NCI-H82 treated with DMSO at 0.1 percent for 48 hours (cell line): ENCODE measurements around the gene RARRES1.

Source experiments
- DNase-seq: peaks from one replicate; lab custom pipeline; 2025; ENCODE audit not compliant: unreplicated experiment; lab: John Stamatoyannopoulos, UW

RARRES1 gene

DNA sequence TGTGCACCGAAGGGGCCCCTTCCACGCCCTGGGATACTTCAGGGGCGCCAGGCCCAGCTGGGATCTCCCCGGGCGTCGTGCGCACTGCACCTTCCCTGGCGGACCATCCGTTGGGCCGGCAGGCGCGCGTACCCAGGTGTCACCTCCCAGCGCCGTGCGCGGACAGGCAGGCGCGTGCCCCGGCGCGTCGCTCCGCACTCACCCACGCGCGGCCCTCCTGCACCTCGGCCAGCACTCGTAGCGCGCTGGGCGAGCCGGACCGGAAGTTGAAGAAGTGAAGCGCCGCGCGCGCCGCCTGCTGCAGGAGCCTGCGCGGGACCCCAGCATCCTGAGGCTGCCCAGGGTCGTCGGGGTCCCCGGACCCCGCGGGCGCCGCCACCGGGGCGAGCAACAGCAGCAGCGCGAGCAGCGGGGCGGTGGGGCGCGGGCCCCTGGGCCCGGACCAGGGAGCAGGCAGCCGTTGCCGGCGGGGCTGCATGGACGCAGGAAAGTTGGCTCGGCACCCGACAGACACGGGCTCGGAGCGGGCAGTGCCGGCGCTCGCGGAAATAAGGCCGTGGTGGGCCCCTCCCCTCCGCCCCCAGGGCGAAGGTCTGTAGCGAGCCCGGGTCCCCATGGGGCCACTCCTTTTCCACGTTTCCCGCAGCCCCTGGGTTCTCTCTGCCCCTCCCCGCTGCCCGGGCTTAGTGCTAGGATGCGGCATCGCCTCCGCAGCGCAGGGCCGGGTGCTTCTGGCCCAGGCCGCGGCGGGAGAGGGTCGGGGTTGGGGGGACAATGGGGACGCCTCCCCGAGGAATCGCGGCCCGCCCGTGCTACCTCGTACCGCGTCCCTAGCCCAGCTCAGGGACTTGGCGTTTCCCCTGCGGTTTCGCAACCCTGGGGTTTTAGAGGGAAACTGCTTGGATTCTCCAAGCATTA is at the start of gene RARRES1:
TSS of gene RARRES1 (minus strand) at position 520 of the 918 bp plus-strand sequence. CDS start at position 478, 42 bp downstream.
- no peak for DNase-seq

DNA sequence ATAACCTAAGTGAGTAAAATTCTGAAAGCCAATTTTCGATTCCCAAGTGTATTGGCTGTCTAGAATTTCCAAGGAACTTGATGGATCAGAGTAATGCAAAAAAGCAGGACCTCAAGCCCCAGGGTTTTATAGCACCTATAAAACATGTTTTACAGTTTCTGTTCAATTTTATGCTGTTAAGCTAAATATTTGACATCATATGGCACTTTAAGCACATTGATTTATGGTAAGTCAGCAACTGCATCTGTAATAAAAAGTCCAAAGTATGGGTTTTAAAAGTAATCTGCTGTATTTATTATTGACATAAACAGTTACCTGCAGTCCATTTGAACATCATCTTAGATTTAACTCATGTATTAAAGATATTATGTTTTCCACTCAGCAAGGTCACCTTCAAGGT is 49.6 kb upstream of the RARRES1 start:
- DNase-seq, result no peak

- no peak for DNase-seq
Measured at GRCh38 chr3:158781191-158781590, 48.9 kb upstream of the RARRES1 start.

DNA sequence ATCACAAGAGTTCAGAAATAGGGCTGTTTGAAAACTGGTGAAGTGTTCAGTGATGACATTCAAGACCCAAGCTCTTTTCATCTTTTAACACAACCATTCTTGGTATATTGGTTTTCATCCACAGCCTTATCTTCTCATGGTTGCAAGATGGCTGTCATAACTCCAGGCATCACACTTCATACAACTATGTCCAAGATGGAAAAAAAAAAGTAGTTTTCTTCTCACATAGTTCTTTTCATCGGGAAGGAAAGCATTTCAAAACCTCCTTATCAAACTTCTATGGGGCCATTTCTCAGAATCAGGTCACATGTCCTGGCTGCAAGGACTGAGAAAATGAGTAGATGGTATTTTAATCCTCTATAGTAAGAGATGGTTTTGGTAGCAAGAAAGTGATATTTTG is 48.5 kb upstream of the RARRES1 start:
- DNase-seq, result no peak

- no peak for DNase-seq
Measured at GRCh38 chr3:158777161-158777873, 45.1 kb upstream of the RARRES1 start.

GRCh38 chr3:158776531-158776930 is 44.3 kb upstream of the RARRES1 start:
- no peak for DNase-seq

DNA sequence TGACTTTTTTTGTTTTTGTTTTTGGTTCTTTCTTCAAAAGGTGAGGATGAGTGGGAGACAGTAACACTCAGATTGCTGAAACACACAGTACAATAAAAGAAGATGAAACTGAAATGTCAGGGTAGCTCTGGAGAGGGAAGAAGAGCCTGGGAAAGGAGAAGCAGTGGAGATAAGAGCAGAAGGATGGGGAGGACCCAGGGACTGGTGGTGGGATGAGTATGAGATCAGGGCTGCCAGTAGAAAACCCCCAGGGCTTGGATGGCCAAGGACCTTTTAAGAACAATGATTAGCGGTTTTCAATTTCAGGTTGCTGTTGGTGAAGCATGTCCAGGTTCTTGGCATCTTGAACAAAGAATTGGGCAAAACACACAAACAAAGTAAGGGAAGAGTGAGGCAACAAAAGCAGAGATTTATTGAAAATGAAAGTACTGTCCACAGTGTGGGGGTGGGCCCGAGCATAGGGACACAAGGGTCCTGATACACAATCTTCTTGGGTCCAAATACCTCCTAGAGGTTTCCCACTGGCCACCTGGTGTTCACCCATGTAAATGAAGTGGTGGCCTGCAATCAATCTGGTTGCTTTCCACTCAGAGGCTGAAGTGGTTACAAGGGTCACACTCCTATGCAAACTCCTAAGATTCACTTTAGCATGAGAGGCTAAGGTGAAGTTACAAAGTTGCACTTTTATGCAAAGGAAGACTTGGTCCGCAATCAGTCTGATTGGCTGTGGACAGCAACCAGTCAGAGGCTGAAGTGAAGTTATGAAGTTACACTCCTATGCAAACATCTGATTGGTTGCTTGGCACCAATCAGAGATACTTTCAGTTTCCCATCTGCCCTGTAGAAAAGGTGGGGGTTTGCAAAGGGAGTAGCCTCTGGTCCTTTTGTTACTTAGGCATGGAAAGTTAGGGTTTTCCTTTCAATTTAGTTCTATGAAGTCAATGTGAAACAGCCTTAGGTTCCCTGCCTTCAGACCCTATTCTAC is 43.5 kb upstream of the RARRES1 start:
- no peak for DNase-seq

DNA sequence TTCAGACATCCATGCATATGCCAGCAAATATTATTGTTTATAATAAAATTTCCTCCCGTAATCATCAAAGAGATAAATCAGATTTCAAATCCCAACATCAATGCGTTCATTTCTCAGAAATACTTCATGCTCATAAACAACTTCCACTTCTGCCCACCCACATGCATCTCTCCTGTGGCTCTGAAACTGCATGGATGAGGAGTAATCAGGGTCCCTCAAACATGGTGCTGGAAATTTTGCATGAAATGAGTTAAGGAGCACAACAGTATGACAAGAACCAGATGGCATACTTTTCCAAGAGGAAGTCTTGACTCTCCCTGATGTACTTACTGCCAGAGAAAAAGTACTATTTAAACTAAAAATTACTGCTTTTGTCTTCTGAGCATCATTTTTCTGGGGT is 42.7 kb upstream of the RARRES1 start:
- DNase-seq, result no peak

GRCh38 chr3:158773845-158774830 is 41.9 kb upstream of the RARRES1 start:
- no peak for DNase-seq

DNA sequence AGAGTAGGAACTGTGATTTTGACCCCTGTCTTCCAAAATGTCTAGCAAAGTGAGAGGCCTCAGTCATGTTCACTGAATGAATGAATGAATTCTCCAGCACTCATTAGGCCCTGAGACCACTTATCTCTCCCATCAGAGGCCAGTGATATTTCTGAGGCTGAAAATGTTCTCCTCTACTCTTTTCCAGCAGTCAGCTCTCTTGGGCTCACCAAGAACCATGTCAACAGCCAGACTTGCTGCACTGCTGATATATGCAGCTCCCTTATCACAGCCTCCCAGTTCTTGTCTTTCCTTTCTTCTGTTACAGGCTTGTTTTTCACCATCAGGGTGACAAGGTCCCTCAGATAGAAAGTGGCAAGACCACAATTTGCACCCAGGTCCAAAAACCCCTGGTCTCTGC is 40.9 kb upstream of the RARRES1 start:
- no peak for DNase-seq

GRCh38 chr3:158771982-158772381 is 39.7 kb upstream of the RARRES1 start:
- no peak for DNase-seq

DNA sequence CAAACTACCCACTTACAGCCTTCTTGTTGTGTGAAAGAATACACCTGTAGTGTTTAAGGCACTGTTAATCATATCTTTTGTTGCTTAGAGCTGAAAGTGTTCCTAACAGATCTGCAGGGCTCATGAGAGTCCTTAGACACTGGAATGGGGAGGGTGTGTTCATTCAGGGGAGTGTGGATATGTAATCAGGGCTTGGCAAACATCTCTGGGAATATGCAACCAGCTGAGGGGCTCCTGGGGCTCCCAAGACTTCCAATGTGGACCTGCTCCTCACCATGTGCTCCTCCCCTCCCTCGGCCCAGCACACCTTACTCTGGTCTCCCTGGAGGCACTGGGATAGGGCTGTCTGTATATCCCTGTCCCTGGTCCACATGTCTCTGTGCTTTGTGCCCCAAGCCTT is 39.3 kb upstream of the RARRES1 start:
- DNase-seq, result no peak

- no peak for DNase-seq
Measured at GRCh38 chr3:158770741-158771350, 38.6 kb upstream of the RARRES1 start.

DNA sequence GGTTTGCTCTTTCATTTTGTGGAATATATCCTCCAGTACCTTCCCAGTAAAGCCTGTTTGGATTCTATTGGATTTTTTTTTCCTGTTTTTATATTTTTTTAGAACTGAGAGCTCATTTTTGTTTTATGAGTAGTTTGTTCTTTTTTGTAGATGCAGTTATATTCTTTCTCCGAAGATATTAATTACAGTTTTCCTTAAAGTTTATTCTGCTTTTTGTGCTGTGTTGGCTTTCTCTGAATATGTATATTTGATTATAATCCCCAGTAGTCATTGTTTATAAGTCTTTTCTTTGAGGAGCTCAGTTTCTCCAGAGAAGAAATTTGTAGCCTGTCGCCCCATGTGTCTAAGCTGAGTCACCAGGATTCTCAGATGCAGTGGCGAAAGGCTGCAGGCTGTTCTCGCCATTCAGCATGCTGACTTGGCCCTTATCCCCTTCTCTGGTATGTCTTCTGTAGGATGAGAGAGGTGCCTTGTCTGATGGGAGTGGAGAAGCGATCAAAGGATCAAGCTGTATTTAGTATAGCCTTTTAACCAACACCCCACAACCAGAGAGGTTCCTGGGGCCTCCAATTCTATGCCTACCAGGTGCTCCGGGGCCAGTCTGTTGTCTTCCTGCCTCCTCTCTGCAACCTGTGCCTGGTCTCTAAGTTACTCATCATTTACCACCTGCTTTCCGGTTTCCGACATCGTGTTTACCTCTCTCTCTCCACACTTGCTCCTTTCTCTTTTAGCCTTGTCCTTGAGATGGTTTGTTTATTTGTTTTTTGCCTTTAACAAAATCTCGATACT is 37.9 kb upstream of the RARRES1 start:
- DNase-seq, result no peak

- no peak for DNase-seq
Measured at GRCh38 chr3:158769549-158769948, 37.3 kb upstream of the RARRES1 start.

DNA sequence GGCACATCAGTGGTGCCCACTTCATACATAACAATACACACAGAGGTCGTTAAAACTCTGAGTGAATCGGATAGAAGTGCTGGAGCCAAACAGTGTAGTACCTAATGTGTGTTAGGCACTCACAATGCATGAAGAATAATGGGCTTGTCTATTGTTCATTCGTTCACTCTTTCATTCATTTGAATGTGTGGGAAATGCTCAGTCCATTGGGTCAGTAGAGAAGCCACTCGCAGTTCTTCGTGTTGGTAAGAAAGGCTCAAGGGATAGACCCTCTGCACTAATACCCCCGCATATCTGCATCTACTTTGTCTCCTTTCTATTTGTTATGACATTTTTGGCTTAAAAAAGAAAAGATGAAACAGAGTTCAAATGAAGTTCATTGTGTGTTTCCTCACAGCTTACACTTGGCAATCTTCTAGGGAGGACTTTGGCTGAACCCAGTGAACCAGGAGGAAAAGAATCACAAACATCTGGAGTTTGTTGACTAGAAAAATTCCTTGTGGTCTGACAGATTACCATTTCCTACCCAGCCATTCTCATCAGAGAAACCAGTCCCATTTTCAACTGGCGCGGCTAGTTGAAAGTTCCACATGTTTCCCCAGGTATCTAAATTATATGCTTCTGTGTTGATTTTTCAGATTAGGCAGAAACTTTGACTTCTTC is 36.8 kb upstream of the RARRES1 start:
- DNase-seq, result no peak

DNA sequence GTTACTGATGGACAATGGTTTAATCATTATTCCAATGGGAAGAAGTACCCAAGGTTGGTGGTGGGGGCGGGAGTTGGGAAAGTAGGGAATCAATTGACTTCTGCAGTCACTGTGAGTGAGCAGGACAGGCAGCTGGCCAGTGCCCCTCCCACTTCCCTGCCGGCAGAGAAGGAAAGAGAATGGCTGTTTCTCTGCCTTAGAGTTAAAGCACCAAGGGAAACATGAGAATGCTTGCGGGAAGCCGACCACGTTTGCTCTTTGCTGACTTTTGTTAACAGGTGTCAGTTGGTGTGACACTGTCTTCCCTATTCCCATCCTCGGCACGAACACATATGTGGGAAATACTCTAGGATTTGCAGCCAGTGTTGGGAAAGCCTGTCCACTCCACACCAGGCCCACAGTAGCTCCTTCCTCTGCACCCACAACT is 36.1 kb upstream of the RARRES1 start:
- no peak for DNase-seq

DNA sequence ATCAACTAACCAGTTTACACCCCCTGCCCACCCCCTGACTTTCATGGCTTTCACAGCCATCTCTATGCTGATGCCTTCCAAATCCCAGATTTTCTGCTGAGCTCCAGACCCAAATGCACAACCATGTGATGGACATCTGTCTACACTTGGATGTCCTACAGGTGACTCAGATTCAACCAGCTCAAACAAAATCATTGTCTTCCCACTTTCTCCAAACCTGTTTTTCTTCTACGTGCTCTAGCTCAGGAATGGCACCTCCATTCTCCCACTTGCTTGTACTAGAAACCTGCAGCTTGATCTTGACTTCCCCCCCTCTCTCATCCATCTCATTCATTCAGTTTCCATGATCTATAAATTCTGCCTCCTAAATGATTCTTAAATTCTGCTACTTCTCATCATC is 34.1 kb upstream of the RARRES1 start:
- DNase-seq, result no peak
